A549 (cell line): ENCODE measurements around the gene CKLF. TPM values are rescaled to one million over a fixed set of nuclear protein-coding genes. Genes with fewer than 3 reads are reported as not detected.
"Not testable (repeated sequence)": the region's sequence is repeated elsewhere in the genome, so short reads cannot be mapped to it uniquely, and the experiment has no call there.

ENCODE experiments used
- ATAC-seq, 2 experiments: fragments of 200-7000 bp in 1 of 2; fragments of >200 bp in 1 of 2; cut with Nextera tagmentation in 1 of 2; cut with Tn5 transposase in 1 of 2; 3 replicates each; pipeline versions ENCODE4 v1.8.0 to v1.9.1; 2018 to 2020; ENCODE audit warnings: mild to moderate bottlenecking in 1 of 2, moderate library complexity in 1 of 2
- CTCF ChIA-PET: fragments of 300-600 bp; sonication (Branson Sonifier 250); formaldehyde crosslinking; extraction: SDS; loops from one replicate; lab custom pipeline; 2021; ENCODE audit warnings: antibody characterized with exemption, inconsistent platforms; lab: Yijun Ruan, JAX
- POLR2A ChIA-PET: fragments of 350-600 bp; formaldehyde crosslinking; extraction: SDS; loops from one replicate; lab custom pipeline; 2021; ENCODE audit warnings: antibody characterized with exemption, inconsistent platforms; lab: Yijun Ruan, JAX
- DNase-seq, 2 experiments: peaks; one replicate each; pipeline versions ENCODE4 v3.0.0 to v3.0.0-alpha.2; 2011 to 2016; ENCODE audit warnings: low read depth in 1 of 2, low spot score in 1 of 2
- FAIRE-seq: peaks from 2 replicates; lab custom pipeline; 2011; peaks lifted over from hg19 to GRCh38; lab: Jason Lieb, UNC
- H3K27ac ChIP-seq, 2 experiments: fragments of >200 bp; sonication (Bioruptor Twin); formaldehyde crosslinking; 3 replicates each; pipeline ENCODE4 v1.5.1; 2016 to 2017
- H3K4me1 ChIP-seq: fragments of >200 bp; sonication (Bioruptor Twin); formaldehyde crosslinking; 3 replicates; pipeline ENCODE4 v1.6.1; 2016
- H3K4me2 ChIP-seq: fragments of >200 bp; sonication (Bioruptor Twin); formaldehyde crosslinking; 3 replicates; pipeline ENCODE4 v1.6.1; 2016
- H3K4me3 ChIP-seq: fragments of >200 bp; sonication (Bioruptor Twin); formaldehyde crosslinking; 3 replicates; pipeline ENCODE4 v1.5.1; 2016
- H3K9me3 ChIP-seq: fragments of >200 bp; sonication (Bioruptor Twin); formaldehyde crosslinking; 3 replicates; pipeline ENCODE4 v1.6.1; 2016
- BHLHE40 ChIP-seq: IDR thresholded peaks from 2 replicates; pipeline ENCODE4 v1.6.1; 2012; ENCODE audit warnings: low read depth, low read length, inconsistent platforms
- CBX2 ChIP-seq: fragments of 200-600 bp; sonication (generic); IDR thresholded peaks from 2 replicates; pipeline ENCODE4 v1.6.1; 2016; ENCODE audit warnings: low read depth, mild to moderate bottlenecking, borderline replicate concordance
- CBX8 ChIP-seq: fragments of 200-600 bp; sonication (generic); IDR thresholded peaks from 2 replicates; pipeline ENCODE4 v1.6.1; 2016
- EHF ChIP-seq: fragments of 250-450 bp; sonication (Bioruptor Pico); IDR thresholded peaks from 2 replicates; pipeline ENCODE4 v1.5.0; 2020; ENCODE audit warnings: mild to moderate bottlenecking
- EP300 ChIP-seq, 2 experiments: fragments of >200 bp; sonication (Bioruptor Twin); formaldehyde crosslinking; IDR thresholded peaks; 2 replicates in 1 of 2; 3 replicates in 1 of 2; pipeline ENCODE4 v1.6.1; 2016 to 2017
- FOXS1 ChIP-seq: fragments of 250-450 bp; sonication (Bioruptor Pico); IDR thresholded peaks from 2 replicates; pipeline ENCODE4 v1.5.0; 2020; ENCODE audit warnings: mild to moderate bottlenecking, moderate library complexity
- GATA3 ChIP-seq: IDR thresholded peaks from 2 replicates; pipeline ENCODE4 v1.6.1; 2012; ENCODE audit warnings: borderline replicate concordance
- HEYL ChIP-seq: fragments of 250-450 bp; sonication (Bioruptor Pico); IDR thresholded peaks from 2 replicates; pipeline ENCODE4 v1.8.0; 2021; ENCODE audit warnings: mild to moderate bottlenecking, moderate library complexity
- HOXB5 ChIP-seq: fragments of 250-450 bp; sonication (Bioruptor Pico); IDR thresholded peaks from 2 replicates; pipeline ENCODE4 v1.5.0; 2020; ENCODE audit warnings: mild to moderate bottlenecking, moderate library complexity
- JUN ChIP-seq, 2 experiments: fragments of >200 bp; sonication (Bioruptor Twin); formaldehyde crosslinking; IDR thresholded peaks; 2 replicates in 1 of 2; 3 replicates in 1 of 2; pipeline ENCODE4 v1.6.1; 2016 to 2017
- RARB ChIP-seq: fragments of 250-450 bp; sonication (Bioruptor Pico); IDR thresholded peaks from 2 replicates; pipeline ENCODE4 v1.8.0; 2021; ENCODE audit warnings: mild to moderate bottlenecking, moderate library complexity
- USF2 ChIP-seq: fragments of 450-650 bp; IDR thresholded peaks from 2 replicates; pipeline ENCODE4 v1.6.1; 2014; ENCODE audit warnings: antibody characterized with exemption
- ZNF302 ChIP-seq: fragments of 250-450 bp; sonication (Bioruptor Pico); IDR thresholded peaks from 2 replicates; pipeline ENCODE4 v1.9.0; 2021; ENCODE audit warnings: inconsistent platforms, mild to moderate bottlenecking, moderate library complexity
- WGBS: methylation state at CpG from one replicate; pipeline ENCODE4 v1.1.6; 2017; ENCODE audit errors: missing lambda C conversion rate; 5-methylcytosine and 5-hydroxymethylcytosine counted together
- polyA plus RNA-seq, 4 experiments: library from polyadenylated mRNA; depleted of rRNA in 3 of 4; stranded (reverse); fragments of >200 nt; fragmentation: RNase III in 1 of 4; extraction: RNeasy Plus Mini Kit Qiagen cat#74134 plus additional on column Dnase treatment in 1 of 4; gene quantifications; 2 replicates in 3 of 4; 3 replicates in 1 of 4; pipeline ENCODE4 v1.2.3, GENCODE V29; 2011 to 2017
- TF ChIP-seq, protein P1 (sequence below): IDR thresholded peaks from 2 replicates; pipeline ENCODE4 v1.6.1; 2012; ENCODE audit warnings: low read depth, borderline replicate concordance
- TF ChIP-seq, protein P2 (sequence below): IDR thresholded peaks from 2 replicates; pipeline ENCODE4 v1.6.1; 2012
- TF ChIP-seq, protein P3 (sequence below): IDR thresholded peaks from 2 replicates; pipeline ENCODE4 v1.6.1; 2012

The CKLF gene
- polyA plus RNA-seq, 2 of the 4 experiments (the other 2 are of a cell fraction): 85.1 to 87.0 TPM

- TF ChIP-seq USF2 (no peak), EHF (no peak), EP300 (IDR thresholded peaks at IDR 0.05) (no peak), GATA3 (no peak), BHLHE40 (no peak), JUN (IDR thresholded peaks at IDR 0.05) (no peak), CBX2 (no peak), CBX8 (no peak), FOXS1 (peak; percentile 27; the same call in 1 of the 2 replicates), HOXB5 (CRISPR knock-in tag) (no peak), RARB (CRISPR knock-in tag) (no peak)
- TF ChIP-seq, protein P1, sequence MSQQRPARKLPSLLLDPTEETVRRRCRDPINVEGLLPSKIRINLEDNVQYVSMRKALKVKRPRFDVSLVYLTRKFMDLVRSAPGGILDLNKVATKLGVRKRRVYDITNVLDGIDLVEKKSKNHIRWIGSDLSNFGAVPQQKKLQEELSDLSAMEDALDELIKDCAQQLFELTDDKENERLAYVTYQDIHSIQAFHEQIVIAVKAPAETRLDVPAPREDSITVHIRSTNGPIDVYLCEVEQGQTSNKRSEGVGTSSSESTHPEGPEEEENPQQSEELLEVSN: no peak
- TF ChIP-seq, protein P2, sequence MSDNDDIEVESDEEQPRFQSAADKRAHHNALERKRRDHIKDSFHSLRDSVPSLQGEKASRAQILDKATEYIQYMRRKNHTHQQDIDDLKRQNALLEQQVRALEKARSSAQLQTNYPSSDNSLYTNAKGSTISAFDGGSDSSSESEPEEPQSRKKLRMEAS: no peak
- TF ChIP-seq, protein P3, sequence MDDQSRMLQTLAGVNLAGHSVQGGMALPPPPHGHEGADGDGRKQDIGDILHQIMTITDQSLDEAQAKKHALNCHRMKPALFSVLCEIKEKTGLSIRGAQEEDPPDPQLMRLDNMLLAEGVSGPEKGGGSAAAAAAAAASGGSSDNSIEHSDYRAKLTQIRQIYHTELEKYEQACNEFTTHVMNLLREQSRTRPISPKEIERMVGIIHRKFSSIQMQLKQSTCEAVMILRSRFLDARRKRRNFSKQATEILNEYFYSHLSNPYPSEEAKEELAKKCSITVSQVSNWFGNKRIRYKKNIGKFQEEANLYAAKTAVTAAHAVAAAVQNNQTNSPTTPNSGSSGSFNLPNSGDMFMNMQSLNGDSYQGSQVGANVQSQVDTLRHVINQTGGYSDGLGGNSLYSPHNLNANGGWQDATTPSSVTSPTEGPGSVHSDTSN: peak; percentile 39; the same call in 1 of the 2 replicates
These were observed 39.2 kb upstream of the CKLF start (continued) for GRCh38 chr16:66513111-66513723.

GRCh38 chr16:66514391-66514790 lies 38.0 kb upstream of the CKLF start:
- WGBS: over 99% methylated on average over 7 of the region's 17 CpGs
- DNase-seq, FAIRE-seq, H3K4me2 ChIP-seq: not testable (repeated sequence)
- CTCF ChIA-PET: interaction anchor here (2.0 to 2.4 kb wide), 2 partner anchors 33 to 107 kb away, joined by 14 to 41 read pairs; no protein-coding TSS in a partner anchor
- TF ChIP-seq HEYL (CRISPR knock-in tag): 0 out of 2 replicates have a peak, but pooled peaks have one; percentile 57
- 0 out of 2 replicates have a peak, but pooled peaks have one; percentile 12 for TF ChIP-seq ZNF302
- TF ChIP-seq, all 56 proteins: peak for 2; not testable (repeated sequence) for 54
- Histone ChIP-seq H3K4me1 (peaks cover 79% of the 10 kb centered on the region), H3K27ac (peak overlapping the region in 1 of 2 experiments; percentile 95; a peak in 4 of 6 replicates)
- H3K4me3 ChIP-seq, POLR2A ChIA-PET, H3K9me3 ChIP-seq, ATAC-seq: not testable (repeated sequence)

GRCh38 chr16:66514980-66515595 lies 37.3 kb upstream of the CKLF start:
- not testable (repeated sequence) for DNase-seq, ATAC-seq, H3K9me3 ChIP-seq, H3K4me3 ChIP-seq, FAIRE-seq
- ChIA-PET POLR2A (interaction anchor here (1.0 kb wide), 1 partner anchor 37 kb away, joined by 3 read pairs; the partner anchor contains the start of gene CKLF), CTCF (interaction anchor here (0.6 to 2.4 kb wide), 26 partner anchors 9 to 156 kb away, joined by 3 to 41 read pairs (median 4); no protein-coding TSS in a partner anchor)
- peak overlapping the region; percentile 75; the same call in 2 of the 3 replicates for H3K4me2 ChIP-seq
- WGBS: 90% methylated on average over 10 of the region's 10 CpGs
- H3K27ac ChIP-seq: peak overlapping the region; percentile 92 to 95
- peaks cover 72% of the 10 kb centered on the region for H3K4me1 ChIP-seq
